Calu3 (cell line): ENCODE data around the gene SAFB2. TPM values are rescaled to one million over a fixed set of nuclear protein-coding genes. Genes with fewer than 3 reads are reported as not detected.
A peak's percentile ranks its signal among the peaks of the same experiment; 100 is the strongest.

Experiments
- Bru-seq: library from RNA; stranded (reverse); fragments of 400-500 nt; gene quantifications from one replicate; lab custom pipeline; 2021; lab: Mats Ljungman, UMichigan
- BruChase-seq, 2 experiments: library from RNA; stranded (reverse); fragments of 400-500 nt; gene quantifications; one replicate each; lab custom pipeline; 2021; lab: Mats Ljungman, UMichigan
- BruUV-seq: library from RNA; stranded (reverse); fragments of 400-500 nt; replicated peaks from 2 replicates; lab custom pipeline; 2021; lab: Mats Ljungman, UMichigan
- CTCF ChIA-PET: fragments of 300-600 bp; sonication (Branson Sonifier 250); formaldehyde crosslinking; loops from one replicate; lab custom pipeline; 2022; ENCODE audit warnings: antibody characterized with exemption; lab: Charles Lee
- DNase-seq: peaks from one replicate; pipeline ENCODE4 v3.0.0; 2022
- H3K27ac Mint-ChIP-seq: one replicate; pipeline ENCODE4 v1.8.0; 2022; ENCODE audit warnings: mixed read lengths; ENCODE audit not compliant: unreplicated experiment
- H3K27me3 Mint-ChIP-seq: one replicate; pipeline ENCODE4 v1.8.0; 2022; ENCODE audit warnings: mixed read lengths; ENCODE audit not compliant: unreplicated experiment
- H3K36me3 Mint-ChIP-seq: one replicate; pipeline ENCODE4 v1.8.0; 2022; ENCODE audit warnings: mild to moderate bottlenecking, moderate library complexity, mixed read lengths; ENCODE audit not compliant: insufficient read depth, unreplicated experiment
- H3K4me1 Mint-ChIP-seq: one replicate; pipeline ENCODE4 v1.8.0; 2022; ENCODE audit warnings: mild to moderate bottlenecking, low read depth, mixed read lengths; ENCODE audit not compliant: unreplicated experiment
- H3K4me3 Mint-ChIP-seq: one replicate; pipeline ENCODE4 v1.8.0; 2022; ENCODE audit warnings: mild to moderate bottlenecking, low read depth, moderate library complexity, mixed read lengths; ENCODE audit not compliant: unreplicated experiment
- H3K9me3 Mint-ChIP-seq: one replicate; pipeline ENCODE4 v1.8.0; 2022; ENCODE audit warnings: low read depth, mixed read lengths; ENCODE audit not compliant: unreplicated experiment
- intact Hi-C: fragments of 100-400 bp; cut with micrococcal nuclease; formaldehyde crosslinking; loops from one replicate; pipeline ENCODE4 v1.10.0; 2022; ENCODE audit not compliant: unreplicated experiment
- long read RNA-seq: library from polyadenylated mRNA; stranded (forward); transcript quantifications from one replicate; pipeline ENCODE4 v2.0.0, GENCODE V29; 2022
- total RNA-seq: library from RNA; stranded (reverse); gene quantifications from 2 replicates; pipeline ENCODE4 v1.2.3, GENCODE V29; 2022
- TF ChIP-seq, protein P1 (sequence below): fragments of 200-600 bp; IDR thresholded peaks from one replicate; pipeline ENCODE4 v1.8.0; 2022; ENCODE audit warnings: antibody characterized with exemption; ENCODE audit not compliant: unreplicated experiment

SAFB2 gene
- 71.7 and 72.8 TPM in 2 replicates for total RNA-seq
- Bru-seq, nascent RNA = percentile 76 among the genes with signal in this experiment
- BruChase-seq, experiment 1, labeled RNA remaining after a 6-hour chase = percentile 80 among the genes with signal in this experiment
- BruChase-seq, experiment 2, labeled RNA remaining after a 2-hour chase = percentile 79 among the genes with signal in this experiment
- long read RNA-seq, transcript SAFB2-201 (21 exons, 3,371 nt) = major isoform, 17 of 37 reads
- long read RNA-seq, partial matches to known transcripts = 10 of 37 reads
- long read RNA-seq, other reads (novel, unspliced or antisense) = 10 of 37 reads

DNA sequence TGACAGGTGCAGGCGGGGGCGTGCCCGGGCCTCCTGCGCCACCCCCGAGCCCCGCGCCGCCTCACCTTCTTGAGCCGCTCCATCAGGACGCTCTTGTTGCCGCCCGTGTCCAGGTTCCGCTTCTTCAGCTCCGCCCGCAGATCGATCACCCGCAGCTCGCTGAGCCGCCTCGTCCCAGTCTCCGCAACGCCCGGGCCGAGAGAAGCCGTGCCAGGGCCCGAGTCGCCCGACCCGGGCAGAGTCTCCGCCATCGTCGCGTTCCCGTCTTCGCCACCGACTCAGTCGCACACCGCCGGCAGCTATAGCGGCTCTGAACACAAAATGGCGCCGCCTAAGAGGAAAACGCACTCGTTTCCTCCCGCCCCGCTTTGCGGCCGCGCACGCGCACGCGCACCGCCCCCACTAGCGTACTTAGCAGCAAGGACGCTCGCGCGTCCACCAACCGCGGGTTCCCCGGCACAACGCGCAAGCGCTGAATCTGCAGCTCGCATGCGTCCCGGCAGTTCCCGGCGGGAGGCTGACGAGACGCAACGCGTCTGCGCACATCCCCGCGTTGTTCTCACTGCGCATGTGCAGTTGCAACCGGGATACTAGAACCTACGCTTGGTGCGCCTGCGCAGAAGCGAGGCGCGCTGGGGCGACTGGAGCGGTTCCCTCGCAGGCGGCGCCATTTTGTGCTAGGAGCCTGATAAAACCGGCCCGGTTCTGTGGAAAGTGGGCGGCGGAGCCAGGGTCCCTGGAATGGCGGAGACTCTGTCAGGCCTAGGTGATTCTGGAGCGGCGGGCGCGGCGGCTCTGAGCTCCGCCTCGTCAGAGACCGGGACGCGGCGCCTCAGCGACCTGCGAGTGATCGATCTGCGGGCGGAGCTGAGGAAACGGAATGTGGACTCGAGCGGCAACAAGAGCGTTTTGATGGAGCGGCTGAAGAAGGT, at the start of gene SAFB2, which contains the start of gene SAFB:
Gene SAFB2, minus strand, starts transcription at position 312 of the 932 bp plus-strand sequence. Its CDS starts 61 bp downstream, at position 251.
Gene SAFB, plus strand, starts transcription at position 619 of the 932 bp plus-strand sequence. Its CDS starts 123 bp downstream, at position 742.
- TF ChIP-seq, protein P1, sequence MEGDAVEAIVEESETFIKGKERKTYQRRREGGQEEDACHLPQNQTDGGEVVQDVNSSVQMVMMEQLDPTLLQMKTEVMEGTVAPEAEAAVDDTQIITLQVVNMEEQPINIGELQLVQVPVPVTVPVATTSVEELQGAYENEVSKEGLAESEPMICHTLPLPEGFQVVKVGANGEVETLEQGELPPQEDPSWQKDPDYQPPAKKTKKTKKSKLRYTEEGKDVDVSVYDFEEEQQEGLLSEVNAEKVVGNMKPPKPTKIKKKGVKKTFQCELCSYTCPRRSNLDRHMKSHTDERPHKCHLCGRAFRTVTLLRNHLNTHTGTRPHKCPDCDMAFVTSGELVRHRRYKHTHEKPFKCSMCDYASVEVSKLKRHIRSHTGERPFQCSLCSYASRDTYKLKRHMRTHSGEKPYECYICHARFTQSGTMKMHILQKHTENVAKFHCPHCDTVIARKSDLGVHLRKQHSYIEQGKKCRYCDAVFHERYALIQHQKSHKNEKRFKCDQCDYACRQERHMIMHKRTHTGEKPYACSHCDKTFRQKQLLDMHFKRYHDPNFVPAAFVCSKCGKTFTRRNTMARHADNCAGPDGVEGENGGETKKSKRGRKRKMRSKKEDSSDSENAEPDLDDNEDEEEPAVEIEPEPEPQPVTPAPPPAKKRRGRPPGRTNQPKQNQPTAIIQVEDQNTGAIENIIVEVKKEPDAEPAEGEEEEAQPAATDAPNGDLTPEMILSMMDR = no peak
- intact Hi-C loops = no loop called here
- H3K4me3 Mint-ChIP-seq = peak within 1 kb of the TSS; percentile 99
- H3K27ac Mint-ChIP-seq = peak within 1 kb of the TSS; percentile 100
- no TSS peak for BruUV-seq
- H3K9me3 Mint-ChIP-seq = no peaks in the 10 kb centered on the region
- H3K4me1 Mint-ChIP-seq = peaks cover 30% of the 10 kb centered on the region
- DNase-seq = peak; percentile 96
- H3K36me3 Mint-ChIP-seq = peaks cover 66% of the 10 kb centered on the region
- H3K27me3 Mint-ChIP-seq = no peaks in the 10 kb centered on the region
- CTCF ChIA-PET = interaction anchor here (0.6 kb wide), 1 partner anchor 1175 kb away, joined by 6 read pairs; no protein-coding TSS in a partner anchor

DNA sequence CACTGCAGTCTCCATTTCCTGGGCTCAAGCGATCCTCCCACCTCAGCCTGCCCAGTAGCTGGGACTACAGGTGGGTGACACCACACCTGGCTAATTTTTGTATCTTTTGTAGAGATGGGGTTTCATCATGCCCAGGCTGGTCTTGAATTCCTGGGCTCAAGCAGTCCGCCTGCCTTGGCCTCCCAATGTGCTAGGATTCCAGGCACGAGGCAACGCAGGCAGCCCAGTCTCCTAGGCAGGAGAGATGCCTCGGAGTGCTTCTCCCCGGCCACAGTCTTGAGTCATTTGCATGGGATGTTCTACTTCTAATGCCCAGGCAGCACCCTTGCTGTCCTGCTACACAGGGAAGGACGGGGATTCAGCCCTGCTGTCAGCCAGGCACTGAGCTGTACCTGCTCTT, 49.0 kb upstream of the SAFB2 start:
- TF ChIP-seq, protein P1 = no peak
- Mint-ChIP-seq H3K27me3 (no peaks in the 10 kb centered on the region), H3K4me3 (no peak overlapping the region), H3K36me3 (peaks cover 21% of the 10 kb centered on the region), H3K9me3 (no peaks in the 10 kb centered on the region), H3K27ac (no peak overlapping the region), H3K4me1 (no peaks in the 10 kb centered on the region)
- intact Hi-C loops = no loop called here
- CTCF ChIA-PET = no interaction called here
- no peak for DNase-seq
- no TSS peak for BruUV-seq

DNA sequence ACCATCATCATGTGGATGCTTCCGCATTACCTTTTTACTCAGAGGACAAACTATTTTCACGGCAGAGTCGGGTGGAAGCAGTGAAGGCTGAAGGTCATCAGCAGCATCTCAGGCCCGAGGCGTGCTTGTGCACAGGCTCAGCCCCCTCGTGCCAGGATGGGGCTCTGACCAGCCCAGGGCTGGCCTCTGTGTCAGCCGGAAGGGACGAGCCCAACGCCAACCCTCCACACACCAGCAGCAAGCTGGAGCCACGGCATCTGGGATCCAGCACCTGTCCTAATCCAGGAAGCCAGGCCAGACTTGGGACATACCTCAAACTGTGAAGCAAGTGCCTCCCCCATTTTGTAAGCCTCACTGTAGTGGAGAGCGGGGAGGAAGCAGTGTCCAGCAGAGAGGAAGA, 46.6 kb upstream of the SAFB2 start:
- peaks cover 22% of the 10 kb centered on the region for H3K36me3 Mint-ChIP-seq
- CTCF ChIA-PET = interaction anchor here (0.7 kb wide), 1 partner anchor 51 kb away, joined by 7 read pairs; the partner anchor contains the start of gene LONP1

More for the DNA sequence above, 46.6 kb upstream of the SAFB2 start:
- intact Hi-C loops = no loop called here
- TF ChIP-seq, protein P1 = no peak
- no peaks in the 10 kb centered on the region for H3K27me3 Mint-ChIP-seq
- DNase-seq = no peak
- H3K9me3 Mint-ChIP-seq = no peaks in the 10 kb centered on the region
- H3K4me1 Mint-ChIP-seq = no peaks in the 10 kb centered on the region
- no peak overlapping the region for H3K4me3 Mint-ChIP-seq
- BruUV-seq = no TSS peak
- H3K27ac Mint-ChIP-seq = no peak overlapping the region
